ENCODE results near the gene DCDC2B.
A peak's percentile ranks its signal among the peaks of the same experiment; 100 is the strongest.
"Not testable (repeated sequence)": the region's sequence is repeated elsewhere in the genome, so short reads cannot be mapped to it uniquely, and the experiment has no call there.

DCDC2B gene

DNA sequence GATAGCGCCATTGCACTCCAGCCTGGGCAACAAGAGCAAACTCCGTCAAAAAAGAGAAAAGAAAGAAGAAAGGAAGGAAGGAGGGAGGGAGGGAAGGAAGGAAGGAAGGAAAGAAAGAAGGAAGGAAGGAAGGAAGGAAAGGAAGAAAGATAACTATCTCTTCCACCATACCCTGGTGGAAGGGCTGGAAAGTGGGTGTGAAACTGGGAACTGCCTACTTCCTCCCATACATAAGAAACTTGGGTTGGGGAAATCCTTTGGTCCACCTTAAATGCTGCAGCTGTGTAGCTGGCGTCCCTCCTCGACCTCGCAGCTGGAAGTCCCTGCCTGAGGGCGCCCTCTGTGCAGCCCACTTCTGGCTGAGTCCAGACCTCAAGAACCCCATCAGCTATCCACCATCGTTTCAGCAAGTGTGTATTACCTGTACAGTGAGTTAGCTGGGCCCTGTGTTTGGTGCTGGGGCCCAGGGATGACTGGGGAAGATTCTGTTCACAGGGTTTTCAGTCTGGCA is 33.5 kb downstream of the DCDC2B start:
- Mint-ChIP-seq H3K9me3 (no peaks in the 10 kb centered on the region), H3K27me3 (no peaks in the 10 kb centered on the region), H3K27ac (no peak overlapping the region), H3K36me3 (ENCODE audit: insufficient read depth) (peaks cover 3% of the 10 kb centered on the region), H3K4me1 (ENCODE audit: low read depth in 2 of 2) (peaks cover 10 to 17% of the 10 kb centered on the region in 2 donors), H3K4me3 (peak overlapping the region in 1 of 2 donors; percentile 17)
- ATAC-seq (replicated peaks) (no peak), DNase-seq (no peak)

DNA sequence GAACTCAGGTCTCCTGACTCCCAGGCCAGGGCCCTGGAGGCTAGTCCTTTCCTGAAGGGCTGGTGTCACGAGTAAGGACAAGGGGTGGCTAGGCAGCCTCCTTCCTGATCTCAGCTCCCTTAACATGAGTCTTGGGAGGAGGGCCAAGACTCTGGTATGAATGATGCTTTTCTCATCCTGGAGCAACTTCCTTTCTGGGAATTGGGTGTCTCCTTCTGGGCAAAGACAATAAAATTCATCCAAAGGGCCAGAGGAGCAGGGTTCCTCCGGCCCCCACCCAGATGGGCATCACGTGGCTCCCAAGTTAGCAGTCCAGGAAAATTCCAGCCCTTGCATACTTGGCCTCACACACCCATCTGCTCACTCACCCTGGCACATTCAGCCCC is 38.0 kb downstream of the DCDC2B start, which contains the start of gene FAM167B:
Gene FAM167B, plus strand, starts transcription at position 335 of the 386 bp plus-strand sequence. CDS start 200 bp downstream, outside the sequence.
- H3K9me3 Mint-ChIP-seq: no peaks in the 10 kb centered on the region
- H3K4me1 Mint-ChIP-seq (ENCODE audit: low read depth in 2 of 2): peaks cover 36 to 43% of the 10 kb centered on the region in 2 donors
- ATAC-seq (replicated peaks): no peak

DNA sequence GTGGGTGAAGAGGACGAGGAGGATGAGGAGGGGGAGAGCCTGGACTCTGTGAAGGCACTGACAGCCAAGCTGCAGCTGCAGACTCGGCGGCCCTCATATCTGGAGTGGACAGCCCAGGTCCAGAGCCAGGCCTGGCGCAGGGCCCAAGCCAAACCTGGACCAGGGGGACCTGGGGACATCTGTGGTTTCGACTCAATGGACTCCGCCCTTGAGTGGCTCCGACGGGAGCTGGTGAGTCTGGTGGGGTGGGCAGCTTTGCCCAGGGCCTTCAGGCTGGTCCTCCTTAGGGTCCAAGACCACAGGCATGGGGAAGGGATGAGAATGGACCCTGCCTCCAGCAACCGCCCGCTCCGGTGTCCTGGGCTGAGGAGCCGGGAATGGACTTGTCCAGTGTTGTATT is 38.6 kb downstream of the DCDC2B start:
- peaks cover 36 to 44% of the 10 kb centered on the region in 2 donors for H3K4me1 Mint-ChIP-seq (ENCODE audit: low read depth in 2 of 2)
- H3K36me3 Mint-ChIP-seq (ENCODE audit: insufficient read depth): peaks cover 30% of the 10 kb centered on the region
- H3K4me3 Mint-ChIP-seq: peak overlapping the region; percentile 88 to 96
- DNase-seq: no peak
- peak overlapping the region; percentile 97 to 98 for H3K27ac Mint-ChIP-seq
- no peak for ATAC-seq (replicated peaks)
- H3K27me3 Mint-ChIP-seq: no peaks in the 10 kb centered on the region
- no peaks in the 10 kb centered on the region for H3K9me3 Mint-ChIP-seq

More for the DNA sequence above, 38.0 kb downstream of the DCDC2B start, which contains the start of gene FAM167B:
- DNase-seq: no peak
- Mint-ChIP-seq H3K27ac (peak within 1 kb of the TSS; percentile 97 to 98), H3K27me3 (no peaks in the 10 kb centered on the region), H3K36me3 (ENCODE audit: insufficient read depth) (peaks cover 24% of the 10 kb centered on the region), H3K4me3 (peak within 1 kb of the TSS; percentile 88 to 96)

DNA sequence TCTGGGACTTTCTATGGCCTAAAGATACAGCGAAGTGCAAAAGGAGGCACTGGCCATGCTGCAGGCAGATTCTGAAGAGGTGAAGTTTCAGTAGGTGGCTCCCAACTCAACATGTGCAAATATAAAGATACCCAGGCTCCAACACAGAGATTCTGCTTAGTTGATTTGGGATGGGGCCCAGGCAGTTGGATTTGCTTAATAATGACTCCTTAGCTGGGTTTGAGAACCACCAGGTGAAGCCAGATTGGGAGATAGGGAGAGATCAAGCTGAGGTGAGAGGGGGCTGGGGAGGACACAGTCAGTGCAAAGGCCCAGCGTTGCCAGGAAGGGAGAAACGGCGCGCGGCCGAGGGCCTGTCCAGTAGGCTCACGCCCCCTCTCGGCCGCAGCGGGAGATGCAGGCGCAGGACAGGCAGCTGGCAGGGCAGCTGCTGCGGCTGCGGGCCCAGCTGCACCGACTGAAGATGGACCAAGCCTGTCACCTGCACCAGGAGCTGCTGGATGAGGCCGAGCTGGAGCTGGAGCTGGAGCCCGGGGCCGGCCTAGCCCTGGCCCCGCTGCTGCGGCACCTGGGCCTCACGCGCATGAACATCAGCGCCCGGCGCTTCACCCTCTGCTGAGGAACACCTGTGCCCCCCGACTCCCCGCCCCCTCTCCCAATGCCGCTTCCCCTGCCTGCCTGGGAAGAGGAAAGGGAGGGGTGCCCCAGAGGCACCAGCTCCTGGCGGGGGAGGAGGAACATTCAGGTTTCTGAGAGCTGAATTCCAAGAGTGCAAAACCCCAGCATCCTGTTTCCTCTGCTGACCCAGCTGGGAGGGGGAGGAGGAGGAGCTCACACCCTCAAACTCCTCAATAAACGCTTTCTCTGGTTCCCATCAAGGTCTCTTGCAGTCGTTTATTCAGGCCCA is 39.3 kb downstream of the DCDC2B start:
- H3K4me1 Mint-ChIP-seq (ENCODE audit: low read depth in 2 of 2): peaks cover 40 to 51% of the 10 kb centered on the region in 2 donors
- H3K9me3 Mint-ChIP-seq: no peaks in the 10 kb centered on the region
- peak overlapping the region; percentile 97 to 98 for H3K27ac Mint-ChIP-seq
- H3K36me3 Mint-ChIP-seq (ENCODE audit: insufficient read depth): peaks cover 37% of the 10 kb centered on the region
- no peaks in the 10 kb centered on the region for H3K27me3 Mint-ChIP-seq
- peak; percentile 67 to 72 (median 71) for DNase-seq
- H3K4me3 Mint-ChIP-seq: peak overlapping the region; percentile 88 to 96
- peak; percentile 26 for ATAC-seq (replicated peaks)

DNA sequence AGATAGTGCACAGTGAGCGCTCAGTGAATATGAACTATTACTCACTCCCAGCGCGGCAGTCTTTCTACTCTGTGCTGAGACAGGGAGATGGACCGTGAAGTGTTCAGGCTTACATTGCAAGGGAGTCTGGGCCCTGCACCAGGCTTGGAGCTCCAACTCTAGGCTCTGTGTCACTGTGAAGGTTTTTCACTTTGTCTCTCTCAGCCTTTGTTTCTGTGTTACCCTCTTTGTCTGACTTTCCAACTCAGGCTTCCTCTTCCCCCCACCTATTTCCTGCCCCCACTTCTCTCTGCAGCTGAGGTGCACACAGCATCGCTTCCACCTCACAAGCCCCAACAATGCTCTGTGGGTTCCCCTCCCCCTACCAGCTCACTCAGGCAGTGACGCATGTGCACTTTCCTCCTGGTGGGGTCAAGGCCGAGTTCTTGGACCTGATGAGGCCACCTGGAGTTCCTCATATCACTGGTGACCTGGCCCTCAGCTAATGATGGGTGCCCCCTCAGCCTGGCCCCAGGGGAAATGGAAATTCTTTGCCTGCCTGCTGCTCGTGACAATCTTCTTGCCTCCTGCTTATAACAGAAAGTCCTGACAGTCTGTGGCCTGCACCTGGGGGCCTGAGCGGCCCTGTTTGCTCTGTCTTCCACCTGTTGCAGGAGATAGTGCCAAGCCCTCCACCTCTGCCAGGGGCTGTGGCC is 41.1 kb downstream of the DCDC2B start:
- Mint-ChIP-seq H3K36me3 (ENCODE audit: insufficient read depth) (peaks cover 43% of the 10 kb centered on the region), H3K4me1 (ENCODE audit: low read depth in 2 of 2) (peaks cover 52 to 64% of the 10 kb centered on the region in 2 donors), H3K27ac (peak overlapping the region; percentile 97 to 98), H3K9me3 (no peaks in the 10 kb centered on the region), H3K4me3 (peak overlapping the region; percentile 88 to 96), H3K27me3 (no peaks in the 10 kb centered on the region)
- DNase-seq (peak; percentile 76 to 82 (median 79)), ATAC-seq (replicated peaks) (peak; percentile 82)

DNA sequence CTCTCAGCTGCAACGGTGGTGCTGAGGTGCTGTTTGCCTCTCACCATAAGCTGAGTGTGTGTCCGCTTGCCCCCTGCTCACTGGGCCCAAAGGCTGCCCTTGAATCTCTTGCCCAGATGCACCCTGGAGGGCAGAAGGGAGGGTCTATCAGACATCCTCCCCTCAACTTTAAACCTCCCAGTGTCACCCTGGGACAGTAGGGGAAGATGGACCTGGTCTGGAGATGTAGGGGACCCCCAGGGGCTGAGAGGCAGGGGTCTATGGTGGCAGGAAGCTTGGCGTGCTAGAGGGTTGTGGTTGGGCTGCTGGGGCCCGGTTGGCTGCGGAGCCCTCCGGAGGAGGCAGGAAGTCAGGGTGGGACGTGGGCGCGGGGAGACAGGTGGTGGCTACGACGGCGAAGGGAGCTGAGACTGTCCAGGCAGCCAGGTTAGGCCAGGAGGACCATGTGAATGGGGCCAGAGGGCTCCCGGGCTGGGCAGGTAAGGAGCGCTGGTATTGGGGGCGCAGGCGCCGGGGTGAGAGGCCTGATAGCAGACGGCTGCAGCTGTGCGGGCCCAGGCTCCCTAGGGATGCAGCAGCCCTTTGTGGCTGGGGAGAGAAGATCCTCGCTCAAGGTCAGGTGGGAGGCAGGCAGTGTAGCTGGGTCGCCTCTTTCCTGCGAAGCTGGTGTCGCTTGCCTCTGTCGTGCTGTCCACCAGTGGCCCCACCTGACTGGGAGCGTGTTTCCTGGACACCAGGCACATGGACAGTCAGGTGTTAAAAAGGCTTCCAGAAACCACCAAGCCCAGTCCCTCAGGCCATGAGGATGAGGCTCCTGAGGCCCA is 42.2 kb downstream of the DCDC2B start, which contains the start of gene LCK:
Gene LCK, plus strand, starts transcription at position 373 of the 824 bp plus-strand sequence. CDS start 23,065 bp downstream, outside the sequence.
- Mint-ChIP-seq H3K27ac (peak within 1 kb of the TSS; percentile 97 to 98), H3K9me3 (no peaks in the 10 kb centered on the region), H3K36me3 (ENCODE audit: insufficient read depth) (peaks cover 51% of the 10 kb centered on the region), H3K4me3 (peak within 1 kb of the TSS; percentile 88 to 96), H3K4me1 (ENCODE audit: low read depth in 2 of 2) (peaks cover 58 to 69% of the 10 kb centered on the region in 2 donors), H3K27me3 (no peaks in the 10 kb centered on the region)
- DNase-seq (peak; percentile 33 to 53 (median 51)), ATAC-seq (replicated peaks) (peak; percentile 21)

DNA sequence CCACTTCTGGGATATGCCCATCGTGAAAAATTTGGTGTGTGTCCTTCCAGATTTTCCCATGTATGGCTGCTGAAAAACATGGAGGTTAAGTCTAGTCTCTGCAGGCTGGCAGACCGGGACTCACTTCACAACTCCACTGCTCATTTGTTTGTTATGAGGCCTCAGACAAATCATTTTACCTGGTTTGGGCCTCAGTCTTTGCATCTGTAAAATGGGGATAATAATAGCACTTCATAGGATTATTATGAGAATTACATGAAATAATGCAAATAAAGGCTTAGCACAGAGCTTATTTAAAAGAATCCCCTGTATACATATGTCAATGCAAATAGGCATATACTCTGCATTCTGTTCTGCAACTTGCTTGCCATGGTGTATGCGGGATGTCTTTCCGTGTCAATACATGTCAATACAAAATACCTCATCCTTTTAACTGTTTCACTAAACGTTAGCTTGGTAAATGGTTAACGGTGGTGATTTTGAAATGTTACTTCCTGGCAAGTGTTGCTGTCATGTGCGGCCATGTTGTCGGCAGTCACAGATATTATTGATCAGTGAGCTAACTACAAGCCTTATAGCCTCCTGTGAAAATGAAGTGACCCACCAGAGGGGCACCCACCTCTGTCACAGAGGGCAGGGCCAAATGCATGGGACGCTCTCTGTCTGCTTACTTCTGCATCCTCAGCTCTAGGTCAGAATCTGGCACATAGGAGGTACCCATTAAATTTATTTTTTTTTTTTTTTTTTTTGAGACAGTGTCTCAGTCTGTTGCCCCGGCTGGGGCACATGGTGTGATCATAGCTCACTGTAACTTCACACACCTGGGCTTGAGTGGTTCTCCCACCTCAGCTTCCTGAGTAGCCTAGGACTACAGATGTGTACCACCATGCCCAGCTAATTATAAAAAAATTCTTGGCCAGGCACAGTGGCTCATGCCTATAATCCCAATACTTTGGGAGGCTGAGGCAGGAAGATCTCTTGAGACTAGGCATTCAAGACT is 46.5 kb downstream of the DCDC2B start:
- Mint-ChIP-seq H3K9me3 (no peaks in the 10 kb centered on the region), H3K27me3 (no peaks in the 10 kb centered on the region), H3K36me3 (ENCODE audit: insufficient read depth) (peaks cover 75% of the 10 kb centered on the region), H3K4me1 (ENCODE audit: low read depth in 2 of 2) (peaks cover 58 to 61% of the 10 kb centered on the region in 2 donors), H3K27ac (peak overlapping the region; percentile 97 to 98), H3K4me3 (peak overlapping the region; percentile 88 to 96)
- ATAC-seq (replicated peaks): peak; percentile 28
- peak in 1 of 3 experiments; percentile 21 for DNase-seq

DNA sequence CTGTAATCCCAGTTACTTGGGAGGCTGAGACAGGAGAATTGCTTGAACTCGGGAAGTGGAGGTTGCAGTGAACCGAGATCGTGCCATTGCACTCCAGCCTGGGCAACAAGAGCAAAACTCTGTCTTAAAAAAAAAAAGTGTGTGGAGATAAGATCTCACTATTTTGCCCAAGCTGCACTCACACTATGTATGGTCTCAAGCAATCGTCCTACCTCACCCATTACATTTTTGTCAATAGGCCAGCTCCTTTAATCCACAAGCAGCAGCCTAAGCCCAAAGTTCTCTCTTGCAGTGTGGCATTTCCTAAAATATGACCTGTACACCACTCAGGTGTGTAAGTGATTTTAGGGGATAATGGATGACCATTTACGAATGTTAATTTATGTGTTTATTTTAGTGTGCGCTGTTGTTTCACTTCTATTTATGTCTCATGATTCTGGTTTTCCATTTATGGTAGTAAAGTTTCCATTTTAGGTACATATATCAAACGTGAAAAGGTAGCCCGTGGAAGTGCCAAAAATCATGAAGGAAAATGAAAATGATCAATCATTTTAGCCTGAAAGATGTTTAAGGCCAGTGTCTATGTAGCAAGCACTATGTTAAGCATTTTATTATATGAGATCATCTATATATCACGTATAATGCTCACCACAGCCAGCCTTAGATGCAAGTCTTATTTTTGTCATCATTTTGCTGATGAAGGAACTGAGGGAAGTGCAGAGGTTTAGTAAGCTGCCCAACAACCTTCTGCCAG is 47.8 kb downstream of the DCDC2B start:
- DNase-seq: no peak
- H3K9me3 Mint-ChIP-seq: no peaks in the 10 kb centered on the region

DNA sequence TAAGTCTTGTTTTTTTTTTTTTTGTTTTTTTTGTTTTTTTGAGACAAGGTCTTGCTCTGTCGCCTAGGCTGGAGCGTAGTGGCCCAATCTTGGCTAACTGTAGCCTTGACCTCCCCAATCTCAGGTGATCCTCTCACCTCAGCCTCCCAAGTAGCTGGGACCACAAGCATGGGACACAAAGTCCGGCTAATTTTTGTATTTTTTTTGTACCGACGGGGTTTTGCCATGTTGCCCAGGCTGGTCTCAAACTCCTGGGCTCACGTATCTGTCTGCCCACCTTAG is 48.3 kb downstream of the DCDC2B start:
- peak overlapping the region; percentile 91 to 94 for H3K27ac Mint-ChIP-seq
- no peak for ATAC-seq (replicated peaks)
- H3K4me3 Mint-ChIP-seq: peak overlapping the region; percentile 75 to 79
- no peak for DNase-seq
- H3K9me3 Mint-ChIP-seq: no peaks in the 10 kb centered on the region
- no peaks in the 10 kb centered on the region for H3K27me3 Mint-ChIP-seq
- H3K4me1 Mint-ChIP-seq (ENCODE audit: low read depth in 2 of 2): peaks cover 47 to 52% of the 10 kb centered on the region in 2 donors
- peaks cover 77% of the 10 kb centered on the region for H3K36me3 Mint-ChIP-seq (ENCODE audit: insufficient read depth)

More for the DNA sequence above, 47.8 kb downstream of the DCDC2B start:
- Mint-ChIP-seq H3K27ac (peak overlapping the region; percentile 91 to 94), H3K36me3 (ENCODE audit: insufficient read depth) (peaks cover 77% of the 10 kb centered on the region), H3K27me3 (no peaks in the 10 kb centered on the region), H3K4me3 (peak overlapping the region; percentile 75 to 79), H3K4me1 (ENCODE audit: low read depth in 2 of 2) (peaks cover 52 to 55% of the 10 kb centered on the region in 2 donors)
- peak; percentile 19 for ATAC-seq (replicated peaks)

DNA sequence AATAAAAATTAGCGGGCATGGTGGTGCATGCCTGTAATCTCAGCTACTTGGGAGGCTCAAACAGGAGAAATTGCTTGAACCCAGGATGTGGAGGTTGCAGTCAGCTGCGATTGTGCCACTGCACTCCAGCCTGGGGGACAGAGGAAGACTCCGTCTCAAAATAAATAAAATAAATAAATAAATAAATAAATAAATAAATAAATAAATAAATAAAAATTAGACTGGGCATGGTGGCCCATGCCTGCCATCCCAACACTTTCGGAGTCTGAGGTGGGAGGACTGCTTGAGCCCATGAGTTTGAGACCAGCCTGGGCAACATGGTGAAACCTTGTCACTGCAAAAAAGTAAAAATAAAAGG is 54.3 kb downstream of the DCDC2B start:
- ATAC-seq (replicated peaks); H3K9me3 Mint-ChIP-seq; H3K27me3 Mint-ChIP-seq; DNase-seq: not testable (repeated sequence)
- Mint-ChIP-seq H3K27ac (peak overlapping the region; percentile 62 to 88), H3K4me3 (peak overlapping the region; percentile 64 to 72), H3K36me3 (ENCODE audit: insufficient read depth) (peaks cover 67% of the 10 kb centered on the region), H3K4me1 (ENCODE audit: low read depth in 2 of 2) (peaks cover 37 to 40% of the 10 kb centered on the region in 2 donors)

DNA sequence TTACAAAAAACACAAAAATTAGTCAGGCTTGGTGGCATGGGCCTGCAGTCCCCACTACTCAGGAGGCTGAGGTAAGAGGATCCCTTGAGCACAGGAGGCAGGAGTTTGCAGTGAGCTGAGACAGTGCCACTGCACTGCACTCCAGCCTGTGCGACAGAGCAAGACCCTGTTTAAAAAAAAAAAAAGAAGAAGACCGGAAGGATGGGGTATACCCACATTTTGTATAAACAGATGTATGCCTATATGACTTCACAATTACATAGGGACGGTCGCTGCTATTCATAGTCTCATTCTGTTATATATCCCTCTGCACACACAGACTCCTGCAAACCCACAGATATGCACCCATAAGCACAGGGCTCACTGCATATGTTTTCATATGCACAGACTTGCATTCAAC is 54.9 kb downstream of the DCDC2B start:
- Mint-ChIP-seq H3K27me3 (no peaks in the 10 kb centered on the region), H3K9me3 (no peaks in the 10 kb centered on the region), H3K4me3 (peak overlapping the region; percentile 64 to 72), H3K27ac (peak overlapping the region; percentile 62 to 88), H3K36me3 (ENCODE audit: insufficient read depth) (peaks cover 62% of the 10 kb centered on the region), H3K4me1 (ENCODE audit: low read depth in 2 of 2) (peaks cover 37 to 40% of the 10 kb centered on the region in 2 donors)
- DNase-seq: peak in 1 of 3 experiments; percentile 16
- ATAC-seq (replicated peaks): peak; percentile 90

Measured in effector memory CD8-positive, alpha-beta T cell (primary cell).